ENCODE results near the gene TUFT1.

TUFT1 gene

DNA sequence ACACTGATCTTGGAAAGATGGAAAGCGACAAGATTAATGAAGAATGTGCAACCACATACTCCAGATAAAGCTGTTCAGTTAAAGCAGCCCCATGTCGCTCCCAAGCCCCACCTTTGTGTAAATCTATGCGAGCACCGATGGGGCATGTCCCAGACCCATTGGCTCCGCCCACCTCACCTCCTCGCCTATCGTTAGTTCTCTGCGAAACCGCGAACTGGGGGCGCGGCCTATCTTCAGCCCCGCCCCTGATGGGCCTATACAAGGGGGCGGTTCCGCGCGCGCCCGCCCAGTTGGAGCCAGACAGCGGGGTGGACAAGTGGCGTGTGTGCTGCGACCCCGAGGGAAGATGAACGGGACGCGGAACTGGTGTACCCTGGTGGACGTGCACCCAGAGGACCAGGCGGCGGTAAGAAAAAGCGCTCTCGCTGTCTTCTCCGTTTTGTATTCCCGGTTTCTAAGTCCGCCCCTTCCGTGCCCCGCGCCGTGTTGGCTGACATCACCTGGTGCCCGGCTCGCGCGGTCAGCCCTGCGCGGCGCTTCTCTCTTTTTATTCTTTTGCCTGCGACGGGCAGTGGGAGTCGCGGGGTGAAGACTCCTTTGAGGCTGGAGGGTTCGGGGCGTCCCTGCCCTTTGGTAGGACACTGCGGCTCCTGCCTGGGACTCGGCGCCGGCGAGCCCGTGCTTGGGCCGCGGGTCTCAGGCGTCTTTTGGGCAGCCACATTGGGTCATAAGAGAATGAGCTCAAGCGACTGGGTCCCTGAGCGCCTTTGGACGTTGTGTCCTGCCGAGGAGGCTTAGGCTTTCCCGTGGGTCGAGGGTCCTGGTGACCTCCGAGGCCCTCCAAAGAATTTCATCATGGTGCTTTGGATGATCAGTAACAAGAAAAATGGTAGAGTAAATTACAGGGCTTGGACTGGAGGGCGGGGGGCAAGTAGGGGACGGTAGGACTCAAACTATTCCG, at the start of gene TUFT1:
TUFT1 (plus strand) TSS at position 289 of the 961 bp plus-strand sequence; CDS start at position 347, 58 bp downstream.
- Histone ChIP-seq H3K27me3 (ENCODE audit: control insufficient read depth in 1 of 2, insufficient read depth in 2 of 2, low read length in 2 of 2) (no peaks in the 10 kb centered on the region), H3K9me3 (ENCODE audit: control insufficient read depth in 2 of 2, low read length in 2 of 2) (no peaks in the 10 kb centered on the region), H3K36me3 (ENCODE audit: control insufficient read depth in 2 of 2, insufficient read depth in 2 of 2, low read length in 2 of 2) (no peaks in the 10 kb centered on the region), H3K4me1 (ENCODE audit: control insufficient read depth, insufficient read depth, low read length) (peaks cover 25% of the 10 kb centered on the region), H3K27ac (ENCODE audit: low read length) (peak within 1 kb of the TSS; percentile 69), H3K4me3 (ENCODE audit: low read length in 2 of 2) (peak within 1 kb of the TSS; percentile 75 to 92), H3K9ac (ENCODE audit: low read length in 2 of 2) (peak within 1 kb of the TSS; percentile 72 to 80)

DNA sequence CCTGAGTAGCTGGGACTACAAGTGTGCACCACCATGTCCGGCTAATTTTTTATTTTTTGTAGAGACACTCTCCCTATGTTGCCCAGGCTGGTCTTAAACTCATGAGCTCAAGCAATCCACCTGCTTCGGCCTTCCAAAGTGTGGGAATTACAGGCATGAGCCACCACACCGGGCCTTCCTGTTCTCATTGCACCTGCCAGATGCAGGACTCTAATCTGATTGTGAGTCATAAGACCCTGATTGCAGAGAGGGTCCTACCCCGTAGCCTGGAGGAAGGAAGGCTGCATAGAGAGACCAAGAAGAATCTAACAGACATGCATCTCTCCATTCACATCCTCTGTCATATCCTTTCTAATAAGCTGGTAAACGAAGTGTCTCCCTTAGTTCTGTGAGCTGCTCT, 48.5 kb upstream of the TUFT1 start:
- Histone ChIP-seq H3K27ac (ENCODE audit: low read length) (no peak overlapping the region), H3K9me3 (ENCODE audit: control insufficient read depth in 2 of 2, low read length in 2 of 2) (no peaks in the 10 kb centered on the region), H3K9ac (ENCODE audit: low read length in 2 of 2) (no peak overlapping the region), H3K27me3 (ENCODE audit: control insufficient read depth in 1 of 2, insufficient read depth in 2 of 2, low read length in 2 of 2) (no peaks in the 10 kb centered on the region), H3K4me1 (ENCODE audit: control insufficient read depth, insufficient read depth, low read length) (no peaks in the 10 kb centered on the region), H3K4me3 (ENCODE audit: low read length in 2 of 2) (no peak overlapping the region), H3K36me3 (ENCODE audit: control insufficient read depth in 2 of 2, insufficient read depth in 2 of 2, low read length in 2 of 2) (no peaks in the 10 kb centered on the region)

DNA sequence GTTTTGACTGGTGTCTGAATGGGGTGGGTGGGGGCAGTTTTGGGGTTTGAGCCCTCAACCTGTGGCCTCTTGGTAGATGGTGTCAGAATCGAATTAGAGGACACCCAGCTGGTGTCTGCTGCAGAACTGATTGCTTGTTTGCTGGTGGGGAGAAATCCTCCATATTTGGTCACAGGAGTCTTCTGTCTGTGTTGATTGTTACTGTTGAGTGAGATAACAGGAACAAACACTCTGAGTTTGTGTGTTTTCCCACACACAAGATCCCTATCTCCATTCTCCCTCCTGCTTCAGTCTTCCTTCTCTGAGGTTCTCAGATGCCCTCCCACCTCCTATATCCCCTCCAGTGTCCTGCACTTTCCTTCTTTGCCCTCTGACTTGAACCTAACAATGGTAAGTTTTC, 48.0 kb upstream of the TUFT1 start:
- no peak overlapping the region for H3K27ac ChIP-seq (ENCODE audit: low read length)
- no peaks in the 10 kb centered on the region for H3K27me3 ChIP-seq (ENCODE audit: control insufficient read depth in 1 of 2, insufficient read depth in 2 of 2, low read length in 2 of 2)
- no peaks in the 10 kb centered on the region for H3K9me3 ChIP-seq (ENCODE audit: control insufficient read depth in 2 of 2, low read length in 2 of 2)
- H3K9ac ChIP-seq (ENCODE audit: low read length in 2 of 2): no peak overlapping the region
- H3K4me3 ChIP-seq (ENCODE audit: low read length in 2 of 2): no peak overlapping the region
- H3K36me3 ChIP-seq (ENCODE audit: control insufficient read depth in 2 of 2, insufficient read depth in 2 of 2, low read length in 2 of 2): no peaks in the 10 kb centered on the region
- H3K4me1 ChIP-seq (ENCODE audit: control insufficient read depth, insufficient read depth, low read length): no peaks in the 10 kb centered on the region

- Histone ChIP-seq H3K27ac (ENCODE audit: low read length) (no peak overlapping the region), H3K4me1 (ENCODE audit: control insufficient read depth, insufficient read depth, low read length) (no peaks in the 10 kb centered on the region), H3K4me3 (ENCODE audit: low read length in 2 of 2) (no peak overlapping the region), H3K36me3 (ENCODE audit: control insufficient read depth in 2 of 2, insufficient read depth in 2 of 2, low read length in 2 of 2) (no peaks in the 10 kb centered on the region), H3K27me3 (ENCODE audit: control insufficient read depth in 1 of 2, insufficient read depth in 2 of 2, low read length in 2 of 2) (no peaks in the 10 kb centered on the region), H3K9ac (ENCODE audit: low read length in 2 of 2) (no peak overlapping the region), H3K9me3 (ENCODE audit: control insufficient read depth in 2 of 2, low read length in 2 of 2) (no peaks in the 10 kb centered on the region)
Measured at GRCh38 chr1:151493042-151493441, 47.1 kb upstream of the TUFT1 start.

- no peak overlapping the region for H3K9ac ChIP-seq (ENCODE audit: low read length in 2 of 2)
- no peak overlapping the region for H3K27ac ChIP-seq (ENCODE audit: low read length)
- H3K4me3 ChIP-seq (ENCODE audit: low read length in 2 of 2): no peak overlapping the region
- H3K27me3 ChIP-seq (ENCODE audit: control insufficient read depth in 1 of 2, insufficient read depth in 2 of 2, low read length in 2 of 2): no peaks in the 10 kb centered on the region
- H3K4me1 ChIP-seq (ENCODE audit: control insufficient read depth, insufficient read depth, low read length): no peaks in the 10 kb centered on the region
- no peaks in the 10 kb centered on the region for H3K36me3 ChIP-seq (ENCODE audit: control insufficient read depth in 2 of 2, insufficient read depth in 2 of 2, low read length in 2 of 2)
- H3K9me3 ChIP-seq (ENCODE audit: control insufficient read depth in 2 of 2, low read length in 2 of 2): no peaks in the 10 kb centered on the region
Measured at GRCh38 chr1:151494741-151495281, 45.3 kb upstream of the TUFT1 start.

GRCh38 chr1:151495316-151495715, 44.8 kb upstream of the TUFT1 start:
- no peaks in the 10 kb centered on the region for H3K9me3 ChIP-seq (ENCODE audit: control insufficient read depth in 2 of 2, low read length in 2 of 2)
- H3K27ac ChIP-seq (ENCODE audit: low read length): no peak overlapping the region
- H3K36me3 ChIP-seq (ENCODE audit: control insufficient read depth in 2 of 2, insufficient read depth in 2 of 2, low read length in 2 of 2): no peaks in the 10 kb centered on the region
- no peaks in the 10 kb centered on the region for H3K27me3 ChIP-seq (ENCODE audit: control insufficient read depth in 1 of 2, insufficient read depth in 2 of 2, low read length in 2 of 2)
- H3K9ac ChIP-seq (ENCODE audit: low read length in 2 of 2): no peak overlapping the region
- H3K4me3 ChIP-seq (ENCODE audit: low read length in 2 of 2): no peak overlapping the region
- H3K4me1 ChIP-seq (ENCODE audit: control insufficient read depth, insufficient read depth, low read length): no peaks in the 10 kb centered on the region

DNA sequence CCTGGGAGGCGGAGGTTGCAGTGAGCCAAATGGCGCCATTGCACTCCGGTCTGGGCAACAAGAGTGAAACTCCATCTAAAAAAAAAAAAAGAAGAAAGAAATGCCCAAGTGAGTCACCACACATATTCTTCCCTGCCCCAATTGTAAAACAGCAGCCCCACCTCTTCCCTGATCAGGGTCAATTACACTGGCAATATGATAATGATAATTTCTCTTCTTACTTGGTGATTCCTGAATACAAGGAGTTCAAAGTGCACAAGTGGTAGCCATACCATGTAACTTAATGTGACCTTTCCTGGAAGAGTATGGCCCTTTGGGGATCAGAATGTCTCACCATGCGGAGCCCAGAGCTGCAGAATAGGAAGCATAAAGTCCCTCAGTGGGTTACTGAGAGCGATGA, 40.7 kb upstream of the TUFT1 start:
- Histone ChIP-seq H3K9ac (ENCODE audit: low read length in 2 of 2) (no peak overlapping the region), H3K4me3 (ENCODE audit: low read length in 2 of 2) (no peak overlapping the region), H3K9me3 (ENCODE audit: control insufficient read depth in 2 of 2, low read length in 2 of 2) (no peaks in the 10 kb centered on the region), H3K36me3 (ENCODE audit: control insufficient read depth in 2 of 2, insufficient read depth in 2 of 2, low read length in 2 of 2) (no peaks in the 10 kb centered on the region), H3K27ac (ENCODE audit: low read length) (no peak overlapping the region), H3K4me1 (ENCODE audit: control insufficient read depth, insufficient read depth, low read length) (no peaks in the 10 kb centered on the region), H3K27me3 (ENCODE audit: control insufficient read depth in 1 of 2, insufficient read depth in 2 of 2, low read length in 2 of 2) (no peaks in the 10 kb centered on the region)

DNA sequence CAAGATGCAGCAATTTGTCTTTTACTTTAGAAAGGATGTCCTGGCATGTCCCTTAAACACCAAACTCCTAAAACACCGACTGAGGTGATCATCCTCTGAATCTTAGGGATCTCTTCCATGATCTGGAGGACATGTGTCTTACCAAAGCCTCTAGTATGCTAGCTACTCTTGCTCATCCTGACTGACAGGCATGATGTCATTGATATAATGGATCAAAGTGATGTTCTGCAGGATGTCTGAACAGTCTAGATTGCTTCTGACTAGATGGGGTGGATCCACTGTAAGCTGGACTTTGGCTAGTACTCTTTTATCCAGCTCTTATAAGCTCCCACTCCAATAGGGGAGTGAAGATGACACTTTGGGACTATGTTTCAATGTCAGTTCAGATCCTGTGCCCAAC, 40.2 kb upstream of the TUFT1 start:
- Histone ChIP-seq H3K9me3 (ENCODE audit: control insufficient read depth in 2 of 2, low read length in 2 of 2) (no peaks in the 10 kb centered on the region), H3K4me3 (ENCODE audit: low read length in 2 of 2) (no peak overlapping the region), H3K27me3 (ENCODE audit: control insufficient read depth in 1 of 2, insufficient read depth in 2 of 2, low read length in 2 of 2) (no peaks in the 10 kb centered on the region), H3K9ac (ENCODE audit: low read length in 2 of 2) (no peak overlapping the region), H3K27ac (ENCODE audit: low read length) (no peak overlapping the region), H3K36me3 (ENCODE audit: control insufficient read depth in 2 of 2, insufficient read depth in 2 of 2, low read length in 2 of 2) (no peaks in the 10 kb centered on the region), H3K4me1 (ENCODE audit: control insufficient read depth, insufficient read depth, low read length) (no peaks in the 10 kb centered on the region)

DNA sequence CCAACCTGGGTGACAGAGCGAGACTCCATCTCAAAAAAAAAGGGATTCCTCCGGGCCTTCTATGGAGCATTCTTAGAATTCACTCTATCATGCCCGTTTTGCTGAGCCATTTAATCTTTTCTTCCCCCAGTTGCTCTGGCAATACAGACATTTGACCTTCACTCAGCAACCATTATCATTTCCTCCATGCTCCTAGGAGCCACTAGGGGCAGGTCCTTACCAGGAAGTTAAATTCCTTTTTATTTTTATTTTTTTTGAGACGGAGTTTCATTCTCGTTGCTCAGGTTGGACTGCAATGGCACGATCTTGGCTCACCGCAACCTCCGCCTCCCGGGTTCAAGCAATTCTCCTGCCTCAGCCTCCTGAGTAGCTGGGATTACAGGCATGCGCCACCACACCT, 38.6 kb upstream of the TUFT1 start:
- H3K9me3 ChIP-seq (ENCODE audit: control insufficient read depth in 2 of 2, low read length in 2 of 2): no peaks in the 10 kb centered on the region
- no peaks in the 10 kb centered on the region for H3K36me3 ChIP-seq (ENCODE audit: control insufficient read depth in 2 of 2, insufficient read depth in 2 of 2, low read length in 2 of 2)
- no peak overlapping the region for H3K4me3 ChIP-seq (ENCODE audit: low read length in 2 of 2)
- H3K9ac ChIP-seq (ENCODE audit: low read length in 2 of 2): no peak overlapping the region
- no peak overlapping the region for H3K27ac ChIP-seq (ENCODE audit: low read length)
- H3K27me3 ChIP-seq (ENCODE audit: control insufficient read depth in 1 of 2, insufficient read depth in 2 of 2, low read length in 2 of 2): no peaks in the 10 kb centered on the region
- H3K4me1 ChIP-seq (ENCODE audit: control insufficient read depth, insufficient read depth, low read length): no peaks in the 10 kb centered on the region

DNA sequence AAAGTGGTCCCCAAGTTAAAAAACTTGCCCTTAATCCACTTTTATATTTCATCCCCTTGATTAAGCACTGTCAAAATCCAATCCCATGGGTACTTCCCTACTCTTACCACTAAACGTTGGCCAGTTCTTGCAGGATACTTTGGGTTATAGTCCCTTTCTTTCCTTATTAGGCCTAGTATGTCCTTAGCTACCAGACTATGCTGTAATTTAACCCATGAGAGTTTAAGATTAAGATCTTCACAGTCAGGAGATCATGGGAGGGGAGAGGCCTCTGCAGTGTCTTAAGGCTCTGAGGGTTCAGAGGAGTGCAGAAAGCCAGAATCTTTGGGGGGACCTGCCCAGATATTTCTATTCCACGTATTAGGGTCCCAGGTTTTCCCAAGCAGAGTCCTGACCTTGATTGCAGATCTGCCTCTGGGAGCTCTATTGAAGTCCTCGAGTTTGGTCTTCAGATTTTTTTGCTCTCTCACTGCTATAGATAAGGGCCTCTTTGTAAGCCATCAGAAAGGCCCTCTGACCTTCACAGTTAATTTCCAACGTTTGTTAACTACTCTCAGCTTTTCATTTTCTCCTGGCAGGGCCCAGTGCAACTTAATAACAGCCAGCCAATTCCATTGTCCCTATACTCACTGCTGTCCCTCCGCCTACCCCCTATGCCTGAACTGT, 37.9 kb upstream of the TUFT1 start:
- H3K9me3 ChIP-seq (ENCODE audit: control insufficient read depth in 2 of 2, low read length in 2 of 2): no peaks in the 10 kb centered on the region
- H3K27ac ChIP-seq (ENCODE audit: low read length): no peak overlapping the region
- no peaks in the 10 kb centered on the region for H3K27me3 ChIP-seq (ENCODE audit: control insufficient read depth in 1 of 2, insufficient read depth in 2 of 2, low read length in 2 of 2)
- no peaks in the 10 kb centered on the region for H3K36me3 ChIP-seq (ENCODE audit: control insufficient read depth in 2 of 2, insufficient read depth in 2 of 2, low read length in 2 of 2)
- H3K4me3 ChIP-seq (ENCODE audit: low read length in 2 of 2): no peak overlapping the region
- H3K9ac ChIP-seq (ENCODE audit: low read length in 2 of 2): no peak overlapping the region
- no peaks in the 10 kb centered on the region for H3K4me1 ChIP-seq (ENCODE audit: control insufficient read depth, insufficient read depth, low read length)
